HFF-Myc (cell line): ENCODE data around the gene SSRP1.

Source experiments
- DNase-seq: peaks from one replicate; pipeline ENCODE4 v3.0.0-alpha.2; 2011; ENCODE audit warnings: low read depth; ENCODE audit errors: extremely low read depth
- H3K4me3 ChIP-seq: replicated peaks from 2 replicates; pipeline ENCODE4 v1.5.1; 2011; ENCODE audit warnings: low read depth, mild to moderate bottlenecking, control low read depth, low read length
- CTCF ChIP-seq: IDR thresholded peaks from 2 replicates; pipeline ENCODE4 v1.5.1; 2012; ENCODE audit warnings: mild to moderate bottlenecking, low read depth, low read length, control low read depth; ENCODE audit errors: missing control alignments

The SSRP1 gene

GRCh38 chr11:57307666-57308270 lies 27.9 kb downstream of the SSRP1 start:
- no peak overlapping the region for H3K4me3 ChIP-seq
- TF ChIP-seq CTCF, result no peak
- DNase-seq, result no peak

GRCh38 chr11:57306940-57307565 lies 28.6 kb downstream of the SSRP1 start:
- DNase-seq, result no peak
- no peak overlapping the region for H3K4me3 ChIP-seq
- no peak for TF ChIP-seq CTCF

GRCh38 chr11:57306161-57306876 lies 29.4 kb downstream of the SSRP1 start:
- TF ChIP-seq CTCF, result no peak
- H3K4me3 ChIP-seq, result no peak overlapping the region
- no peak for DNase-seq

GRCh38 chr11:57305523-57305922 lies 30.2 kb downstream of the SSRP1 start:
- TF ChIP-seq CTCF, result no peak
- H3K4me3 ChIP-seq, result no peak overlapping the region
- no peak for DNase-seq

- no peak overlapping the region for H3K4me3 ChIP-seq
- no peak for TF ChIP-seq CTCF
- no peak for DNase-seq
Observed at GRCh38 chr11:57303990-57304579, 31.6 kb downstream of the SSRP1 start.

- TF ChIP-seq CTCF, result no peak
- DNase-seq, result no peak
Observed at GRCh38 chr11:57303280-57303989, 32.3 kb downstream of the SSRP1 start.

More at GRCh38 chr11:57303280-57303989, 32.3 kb downstream of the SSRP1 start:
- H3K4me3 ChIP-seq, result no peak overlapping the region
